Left ventricle myocardium superior (tissue), 1 donor: ENCODE results near the gene GAST. TPM values are rescaled to one million over a fixed set of nuclear protein-coding genes. Genes with fewer than 3 reads are reported as not detected.
"Not testable (repeated sequence)": the region's sequence is repeated elsewhere in the genome, so short reads cannot be mapped to it uniquely, and the experiment has no call there.

Experiments used
- ATAC-seq: fragments of 200-7000 bp; cut with Tn5 transposase; one replicate; pipeline ENCODE4 v1.9.1; 2020; ENCODE audit warnings: mild to moderate bottlenecking, moderate library complexity
- DNase-seq: peaks from one replicate; pipeline ENCODE4 v3.0.0-alpha.2; 2020
- intact Hi-C: fragments of 100-400 bp; cut with micrococcal nuclease; formaldehyde crosslinking; loops from one replicate; pipeline ENCODE4 v1.11.0; 2022
- long read RNA-seq: library from polyadenylated mRNA; unstranded; transcript quantifications from one replicate; pipeline ENCODE4 v2.0.0, GENCODE V29; 2021
- total RNA-seq: library from RNA; stranded (reverse); fragmentation: NEBNext Ultra II Directional; extraction: Animal tissue kit (Norgen Biotek cat#: 25700); gene quantifications from one replicate; pipeline ENCODE4 v1.2.1, GENCODE V29; 2021
- donor health status: DM: no; HTN: yes; CAD: no; lungs with severe emphysema.

GAST gene, protein sequence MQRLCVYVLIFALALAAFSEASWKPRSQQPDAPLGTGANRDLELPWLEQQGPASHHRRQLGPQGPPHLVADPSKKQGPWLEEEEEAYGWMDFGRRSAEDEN
- not detected for total RNA-seq
- long read RNA-seq = 0 reads

DNA sequence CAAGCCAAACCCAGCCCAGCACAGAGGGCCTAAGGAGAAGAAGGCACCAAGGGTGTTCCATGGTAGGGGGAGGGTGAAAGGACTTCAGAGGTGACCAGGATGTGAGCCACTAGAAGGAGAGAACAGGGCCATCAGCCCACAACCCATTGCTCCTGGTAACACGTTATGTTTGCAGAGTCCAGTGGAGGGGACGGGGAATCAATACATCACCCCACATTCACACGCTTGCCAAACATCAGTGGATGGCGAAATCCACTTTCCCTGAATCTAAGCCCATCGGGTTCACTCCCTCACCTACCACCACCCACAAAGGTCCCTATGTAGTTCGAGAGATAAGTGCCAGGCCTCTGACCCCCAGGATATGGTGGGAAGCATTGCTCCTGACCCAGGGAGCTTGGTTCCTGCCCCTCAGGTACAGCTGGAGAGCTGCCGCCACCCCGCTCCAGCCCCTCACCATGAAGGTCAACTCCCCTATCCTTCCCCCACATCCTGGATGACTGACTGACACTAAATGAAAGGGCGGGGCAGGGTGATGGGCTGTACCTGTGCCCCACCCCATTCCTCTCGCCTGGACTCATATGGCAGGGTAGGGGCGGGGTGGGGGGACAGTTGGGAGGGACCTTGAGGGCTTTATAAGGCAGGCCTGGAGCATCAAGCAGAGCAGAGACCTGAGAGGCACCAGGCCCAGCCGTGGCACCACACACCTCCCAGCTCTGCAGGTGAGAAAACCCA lies at the start of gene GAST:
TSS of gene GAST (plus strand) at position 663 of the 732 bp plus-strand sequence. CDS start 3,106 bp downstream, outside the sequence.
- no peak for DNase-seq
- intact Hi-C loops = no loop called here
- ATAC-seq = no peak

DNA sequence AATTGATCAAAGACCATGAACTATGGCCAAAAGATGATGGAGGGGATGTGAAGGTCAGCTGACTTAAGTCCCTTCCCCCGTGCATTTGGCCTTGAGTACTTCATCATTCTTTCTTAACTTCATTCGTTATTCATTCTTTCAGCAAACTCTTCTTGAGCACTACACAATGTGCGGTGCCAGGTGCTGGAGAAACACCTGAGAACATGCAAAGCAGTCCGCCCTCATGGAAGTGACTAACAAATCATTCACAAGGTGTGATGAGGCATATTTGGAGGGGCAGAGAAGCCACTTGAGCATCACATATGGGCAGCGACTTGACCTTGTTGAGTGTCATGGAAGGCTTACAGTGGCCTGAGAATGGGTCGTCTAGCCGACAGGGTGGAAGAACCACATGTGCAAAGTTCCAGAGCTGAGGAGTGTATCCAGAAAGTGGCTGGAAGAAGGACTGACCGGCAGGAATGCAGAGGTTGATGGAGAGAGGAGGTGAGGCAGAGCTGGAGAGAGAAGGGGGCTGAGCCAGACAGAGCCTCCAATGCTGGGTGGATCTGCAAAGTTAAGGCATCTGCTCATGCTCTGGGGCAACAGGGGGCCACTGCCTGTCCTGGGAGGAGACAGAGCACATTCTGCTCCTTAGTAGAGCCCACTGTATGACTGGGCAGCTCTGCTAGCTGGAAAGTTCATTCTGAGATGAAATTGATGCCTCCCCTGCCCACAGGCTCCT lies 48.5 kb upstream of the GAST start:
- DNase-seq = no peak
- ATAC-seq = no peak
- intact Hi-C loops = no loop called here

DNA sequence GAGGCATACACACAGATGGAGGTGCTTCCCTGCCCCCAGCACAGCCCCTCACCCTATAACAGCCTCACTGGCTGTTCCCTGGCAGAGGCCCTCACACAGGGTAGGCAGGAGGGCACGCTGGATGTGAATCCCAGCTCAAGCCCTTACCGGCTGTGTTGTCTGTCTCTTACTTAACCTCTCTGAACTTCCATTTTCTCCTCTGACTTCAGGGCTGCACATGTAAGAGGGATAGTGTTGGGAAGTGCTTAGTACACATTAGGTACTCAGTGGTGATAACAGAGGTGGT lies 48.0 kb upstream of the GAST start:
- intact Hi-C loops = no loop called here
- DNase-seq = no peak

DNA sequence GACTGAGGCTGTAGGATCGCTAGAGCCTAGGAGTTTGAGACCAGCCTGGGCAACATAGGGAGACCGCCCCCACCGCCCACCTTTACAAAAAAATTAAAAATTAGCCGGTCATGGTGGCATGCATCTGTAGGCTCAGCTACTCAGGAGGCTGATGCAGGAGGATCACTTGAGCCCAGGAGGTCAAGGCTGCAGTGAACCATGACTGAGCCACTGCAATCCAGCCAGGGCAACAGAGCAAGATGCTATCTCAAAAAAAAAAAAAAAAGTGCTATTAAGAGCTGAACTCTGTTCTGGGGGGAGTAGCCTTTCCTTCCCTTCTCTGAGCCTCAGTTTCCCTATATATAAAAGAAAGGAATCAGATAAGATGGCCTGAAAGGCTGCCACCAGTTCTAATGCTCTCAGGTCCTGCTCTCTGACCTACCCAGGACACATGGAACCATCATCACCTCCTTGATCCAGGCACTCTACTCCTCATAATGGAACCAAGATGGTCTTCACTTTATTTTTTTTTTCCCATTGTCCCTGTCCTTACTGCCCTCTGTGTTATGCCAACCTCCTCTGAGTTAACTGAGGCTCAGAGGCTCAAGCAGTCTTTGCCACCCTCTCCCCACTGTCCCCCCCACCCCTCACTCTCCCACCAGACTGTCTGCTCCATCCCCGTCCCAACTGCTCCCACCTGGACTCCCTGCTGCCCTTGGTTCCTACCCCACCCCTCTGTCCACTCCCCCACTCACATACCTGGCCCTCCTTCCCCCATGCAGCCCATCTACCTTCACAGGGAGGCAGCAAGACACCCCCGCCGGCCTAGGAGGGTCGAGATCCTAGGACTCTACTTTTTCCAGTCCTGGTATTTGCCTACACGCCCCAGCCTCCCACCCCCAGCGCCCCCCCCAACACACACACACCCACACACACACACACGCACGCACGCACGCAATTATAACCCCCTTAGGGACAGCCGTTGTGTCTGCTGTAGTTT lies 47.3 kb upstream of the GAST start:
- no peak for ATAC-seq
- no peak for DNase-seq
- intact Hi-C loops = no loop called here

More for the DNA sequence above, 48.0 kb upstream of the GAST start:
- no peak for ATAC-seq

DNA sequence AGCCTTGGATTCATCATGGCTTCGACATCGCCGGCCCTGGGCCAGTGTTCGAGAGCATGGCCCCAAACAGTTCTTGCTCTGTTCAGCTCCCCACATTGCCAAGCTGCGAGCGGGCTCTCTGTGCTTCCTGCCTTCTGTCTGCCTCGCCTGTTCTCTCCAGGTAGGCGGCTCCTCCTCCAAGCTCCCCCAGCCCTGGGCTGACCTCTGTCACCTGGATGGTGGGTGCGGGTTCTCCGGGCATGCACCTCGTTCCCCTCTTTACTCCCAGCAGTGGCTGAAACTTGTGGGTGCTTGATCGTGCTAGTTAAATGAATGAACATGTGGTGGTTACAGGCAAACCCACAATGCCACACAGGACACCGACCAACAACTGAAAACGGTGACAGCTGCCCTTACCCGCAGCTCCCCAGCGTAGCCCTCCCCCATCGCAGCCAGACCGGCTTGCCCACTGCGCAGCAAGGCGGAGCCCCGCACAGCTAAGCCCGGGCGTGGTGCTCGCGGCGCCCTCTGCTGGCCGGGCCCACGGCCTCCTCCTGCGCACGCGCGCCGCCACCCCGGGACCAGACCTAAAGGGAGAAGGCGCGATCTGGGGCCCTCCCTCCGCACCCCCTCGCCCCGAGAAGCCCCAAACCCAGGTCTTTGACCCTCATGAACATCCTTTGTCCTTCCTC lies 46.4 kb upstream of the GAST start:
- DNase-seq (peak; percentile 94), ATAC-seq (peak; percentile 96)
- intact Hi-C loops = no loop called here

DNA sequence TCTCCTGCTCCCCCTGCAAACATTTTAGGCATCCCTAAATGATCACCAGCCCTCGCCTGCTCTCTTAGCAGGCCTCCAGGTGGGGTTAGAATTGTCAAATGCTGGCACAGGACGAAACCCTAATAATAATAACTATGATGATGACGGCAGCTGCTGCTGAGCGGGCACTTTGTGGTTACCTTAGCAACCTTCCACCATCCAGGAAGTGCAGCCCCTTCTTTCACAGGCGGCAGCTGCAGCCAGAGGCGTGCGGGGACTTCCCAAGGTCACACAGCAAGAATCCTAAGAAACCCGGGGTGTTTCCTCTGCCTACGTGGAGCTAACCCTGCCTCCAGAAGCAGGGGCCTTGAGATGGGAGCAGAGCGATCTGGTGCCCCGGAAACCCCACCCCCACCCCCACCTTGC lies 45.9 kb upstream of the GAST start:
- intact Hi-C loops = no loop called here
- no peak for DNase-seq

DNA sequence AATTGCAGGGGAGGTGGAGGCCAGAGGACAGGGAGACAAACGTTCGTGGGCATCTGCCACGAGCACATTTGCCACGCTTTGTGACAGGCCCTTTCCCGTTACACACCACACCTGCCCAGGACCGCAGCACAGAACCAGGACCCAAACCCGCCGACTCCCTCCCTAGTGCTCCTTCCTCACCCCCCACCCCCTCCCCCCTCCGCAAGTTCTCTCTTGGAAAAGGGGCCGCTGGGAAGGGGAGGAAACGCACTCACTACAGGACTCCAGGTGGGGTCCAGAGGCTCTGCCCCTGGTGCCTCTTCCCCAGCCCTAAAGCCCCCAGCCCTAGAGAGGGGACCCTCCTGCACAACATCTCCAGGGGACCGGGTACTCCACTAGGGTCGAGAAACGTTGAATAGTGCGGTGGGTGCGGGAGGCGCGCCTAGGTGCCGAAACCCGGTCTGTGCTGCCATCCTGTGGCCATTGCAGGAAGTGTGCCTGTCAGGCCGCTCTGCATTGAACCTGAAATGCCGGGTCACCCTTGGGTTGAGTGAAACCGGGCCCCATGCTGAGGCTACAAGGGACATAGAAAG lies 45.3 kb upstream of the GAST start:
- ATAC-seq = peak; percentile 84
- DNase-seq = peak; percentile 91
- intact Hi-C loops = no loop called here

More for the DNA sequence above, 45.9 kb upstream of the GAST start:
- peak; percentile 15 for ATAC-seq

DNA sequence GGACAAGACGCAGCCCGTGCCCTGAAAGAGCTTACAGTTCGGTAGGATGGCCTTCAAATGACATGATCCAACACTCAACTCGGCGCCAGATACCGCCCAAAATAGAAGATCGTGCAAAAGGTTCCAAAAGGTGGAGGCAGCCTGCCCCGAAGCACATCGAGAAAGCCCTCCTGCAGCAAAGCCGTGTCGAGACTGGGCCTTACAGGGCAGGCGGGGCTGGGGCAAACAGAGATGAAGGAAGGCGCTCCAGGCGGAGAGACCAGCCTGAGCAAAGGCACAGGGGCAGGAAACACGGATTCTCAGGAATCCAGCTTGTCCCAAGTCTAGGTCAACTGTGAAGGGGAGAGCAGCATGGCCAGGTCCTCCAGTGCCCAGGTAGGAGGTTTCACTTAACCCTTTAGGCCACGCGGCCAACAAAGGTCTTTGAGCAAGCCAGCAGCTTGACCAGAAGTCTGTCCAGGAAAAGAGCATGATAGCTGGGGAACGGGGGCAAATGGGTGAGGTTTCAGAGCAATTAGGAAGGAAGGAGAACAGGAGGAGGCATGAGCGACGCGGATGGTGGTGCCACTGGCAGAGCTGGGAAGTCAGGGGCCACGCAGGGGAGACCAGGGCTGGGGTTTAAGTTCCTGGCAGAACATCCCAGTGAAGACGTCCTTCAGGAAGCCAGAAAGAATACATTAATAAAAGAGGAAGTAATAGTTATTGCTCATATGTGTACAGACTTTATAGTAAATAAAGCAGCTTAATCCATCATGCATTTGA lies 44.7 kb upstream of the GAST start:
- DNase-seq = no peak
- intact Hi-C loops = no loop called here

DNA sequence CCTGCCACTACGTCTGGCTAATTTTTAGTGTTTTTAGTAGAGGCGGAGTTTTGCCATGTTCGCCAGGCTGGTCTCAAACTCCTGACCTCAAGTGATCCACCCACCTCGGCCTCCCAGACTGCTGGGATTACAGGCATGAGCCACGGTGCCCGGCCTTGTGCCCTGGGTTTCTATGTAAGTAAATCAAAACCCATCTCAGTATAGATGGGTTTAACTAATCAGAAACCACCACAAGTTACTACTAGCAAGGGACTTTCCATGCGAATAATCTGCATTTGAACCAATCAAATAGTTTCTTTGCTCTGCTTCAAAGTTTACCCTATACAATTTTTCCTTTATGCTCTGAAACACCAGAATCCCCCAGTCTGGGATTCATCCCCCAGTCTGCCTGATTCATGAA lies 40.0 kb upstream of the GAST start:
- ATAC-seq (no peak), DNase-seq (no peak)
- intact Hi-C loops = no loop called here

More for the DNA sequence above, 44.7 kb upstream of the GAST start:
- ATAC-seq = no peak

DNA sequence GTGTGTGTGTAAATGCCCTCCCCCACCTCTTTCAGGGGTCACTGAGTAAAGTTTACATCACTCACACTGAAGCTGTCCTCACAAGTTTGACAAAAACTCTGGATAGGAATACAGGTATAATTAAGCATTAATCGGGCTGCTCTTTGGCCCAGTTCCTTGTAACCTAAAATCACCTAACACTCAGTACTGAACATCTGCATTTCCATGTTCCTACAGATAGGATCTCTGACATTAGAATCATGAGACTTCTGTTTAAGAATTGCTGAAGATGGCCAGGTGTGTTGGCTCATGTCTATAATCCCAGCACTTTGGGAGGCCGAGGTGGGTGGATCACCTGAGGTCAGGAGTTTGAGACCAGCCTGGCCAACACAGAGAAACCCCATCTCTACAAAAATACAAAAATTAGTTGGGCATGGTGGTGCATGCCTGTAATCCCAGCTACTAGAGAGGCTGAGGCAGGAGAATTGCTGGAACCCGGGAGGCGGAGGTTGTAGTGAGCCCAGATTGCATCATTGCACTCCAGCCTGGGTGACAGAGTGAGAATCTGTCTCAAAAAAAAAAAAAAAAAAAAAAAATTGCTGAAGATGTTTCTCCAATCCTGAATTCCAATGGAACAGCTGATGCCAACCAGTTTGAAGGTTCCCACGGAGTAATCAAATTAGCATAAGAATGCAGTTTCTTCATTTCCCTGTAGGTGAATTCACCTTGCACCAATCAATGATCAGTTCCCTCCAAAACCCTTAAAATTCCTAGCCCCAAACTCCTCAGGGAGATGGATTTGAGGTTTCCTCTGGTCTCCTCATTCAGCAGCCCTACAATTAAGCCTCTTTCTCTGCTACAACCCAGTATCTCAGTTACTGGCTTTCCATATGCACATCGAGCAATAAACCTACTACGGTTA lies 36.7 kb upstream of the GAST start:
- not testable (repeated sequence) for DNase-seq, ATAC-seq

DNA sequence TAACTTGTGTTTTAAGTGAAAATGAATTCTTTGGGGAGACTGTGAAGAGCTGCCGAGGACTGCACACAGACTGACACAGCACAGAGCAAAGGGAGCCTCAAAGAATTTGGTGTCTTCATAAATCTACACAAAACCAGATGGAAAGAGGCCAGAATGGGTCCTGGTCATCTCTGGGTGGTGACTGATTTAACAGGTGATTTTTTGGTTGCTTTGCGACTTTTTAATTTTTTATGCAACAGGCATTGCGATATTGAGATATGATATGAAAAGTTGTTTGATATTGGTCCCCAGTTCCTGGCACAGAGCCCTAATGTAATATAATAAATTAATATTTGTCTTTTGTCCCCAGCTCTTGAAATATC lies 36.1 kb upstream of the GAST start:
- ATAC-seq (no peak), DNase-seq (no peak)
- intact Hi-C loops = no loop called here

More for the DNA sequence above, 36.7 kb upstream of the GAST start:
- intact Hi-C loops = not testable (repeated sequence)

DNA sequence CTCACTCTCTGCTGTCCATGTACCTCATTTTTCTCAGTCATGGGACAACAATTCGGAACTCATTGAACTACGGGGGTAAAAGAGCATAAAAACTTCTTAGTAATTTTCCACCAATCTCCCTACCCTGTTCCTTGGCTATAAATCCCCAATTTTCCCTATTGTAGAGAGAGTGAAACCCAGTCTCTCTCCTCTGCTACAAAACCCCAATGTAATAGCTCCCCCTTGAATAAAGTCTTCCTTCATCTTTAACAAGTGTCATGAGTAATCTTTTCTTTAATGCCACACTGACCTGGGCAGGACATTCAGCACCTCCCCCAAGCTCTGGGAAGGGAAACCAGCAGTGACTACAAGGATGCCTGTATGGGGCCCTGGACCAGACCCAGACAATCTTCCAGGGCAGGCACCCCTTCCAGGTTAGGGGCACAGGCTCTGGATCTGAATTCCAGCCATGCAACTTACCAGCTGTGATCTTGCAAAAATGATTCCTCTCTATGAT lies 33.7 kb upstream of the GAST start:
- intact Hi-C loops = no loop called here
- ATAC-seq (peak; percentile 14), DNase-seq (no peak)

DNA sequence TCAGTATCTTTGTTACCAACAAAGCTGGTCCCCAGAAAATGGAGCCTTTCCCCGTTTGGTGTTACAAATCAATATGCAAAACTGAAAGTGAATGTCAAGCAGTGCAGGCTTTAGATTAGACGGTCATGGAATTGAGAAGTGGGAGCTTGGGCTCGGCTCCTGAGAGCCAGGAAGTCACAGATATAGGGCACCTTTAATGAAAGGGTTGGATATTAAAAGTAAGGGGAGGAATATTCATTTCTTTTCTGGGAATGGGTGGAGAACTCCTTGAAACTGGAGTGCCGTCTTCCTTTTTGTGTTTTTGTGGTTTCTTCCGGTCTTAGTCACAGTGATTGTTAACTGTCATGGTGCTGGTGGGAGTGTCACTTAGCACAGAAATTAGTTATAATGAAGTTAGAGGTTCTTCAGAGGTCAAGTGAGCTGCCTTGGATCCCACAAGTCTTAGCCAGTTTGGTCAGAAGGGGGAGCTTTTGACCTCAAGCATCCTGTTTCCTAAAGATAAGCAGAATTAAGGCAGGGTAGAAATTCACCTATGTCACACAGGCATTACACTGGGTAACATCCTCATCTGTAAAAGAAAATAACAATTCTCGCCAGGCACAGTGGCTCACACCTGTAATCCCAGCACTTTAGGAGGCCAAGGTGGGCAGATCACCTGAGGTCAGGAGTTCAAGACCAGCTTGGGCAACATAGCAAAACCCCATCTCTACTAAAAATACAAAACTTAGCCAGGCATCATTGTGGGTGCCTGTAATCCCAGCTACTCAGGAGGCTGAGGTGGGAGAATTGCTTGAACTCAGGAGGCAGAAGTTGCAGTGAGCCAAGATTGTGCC lies 33.0 kb upstream of the GAST start:
- DNase-seq = no peak
- intact Hi-C loops = no loop called here
- ATAC-seq = peak; percentile 64

DNA sequence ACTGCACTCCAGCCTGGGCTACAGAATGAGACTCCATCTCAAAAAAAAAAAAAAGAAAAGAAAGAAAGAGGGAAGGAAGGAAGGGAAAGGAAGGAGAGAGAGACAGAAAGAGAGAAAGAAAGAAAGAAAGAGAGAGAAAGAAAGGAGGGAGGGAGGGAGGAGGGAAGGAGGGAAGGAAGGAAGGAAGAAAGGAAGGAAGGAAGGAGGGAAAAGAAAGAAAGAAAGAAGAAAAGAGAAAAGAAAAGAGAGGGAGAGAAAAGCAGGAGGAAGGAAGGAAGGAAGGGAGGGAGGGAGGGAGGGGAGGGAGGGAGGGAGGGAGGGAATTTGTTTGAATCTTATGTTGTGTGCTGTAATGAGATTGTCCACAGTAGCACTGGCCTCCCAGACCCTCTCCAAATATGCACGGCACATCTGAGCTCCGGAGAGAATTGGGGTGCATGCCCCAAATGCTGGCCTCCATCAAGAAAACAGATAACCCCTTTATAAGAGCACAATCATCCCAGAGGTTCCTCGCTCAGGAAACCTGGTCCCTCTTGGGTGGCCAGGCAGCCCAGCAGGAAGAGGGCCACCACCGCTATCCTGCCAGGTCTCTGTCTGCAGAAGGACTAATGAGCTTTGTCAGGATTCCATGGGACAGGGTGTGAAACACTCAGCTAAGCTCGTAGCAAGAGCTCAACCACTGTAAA lies 32.2 kb upstream of the GAST start:
- DNase-seq = no peak
- ATAC-seq = no peak
- intact Hi-C loops = no loop called here

DNA sequence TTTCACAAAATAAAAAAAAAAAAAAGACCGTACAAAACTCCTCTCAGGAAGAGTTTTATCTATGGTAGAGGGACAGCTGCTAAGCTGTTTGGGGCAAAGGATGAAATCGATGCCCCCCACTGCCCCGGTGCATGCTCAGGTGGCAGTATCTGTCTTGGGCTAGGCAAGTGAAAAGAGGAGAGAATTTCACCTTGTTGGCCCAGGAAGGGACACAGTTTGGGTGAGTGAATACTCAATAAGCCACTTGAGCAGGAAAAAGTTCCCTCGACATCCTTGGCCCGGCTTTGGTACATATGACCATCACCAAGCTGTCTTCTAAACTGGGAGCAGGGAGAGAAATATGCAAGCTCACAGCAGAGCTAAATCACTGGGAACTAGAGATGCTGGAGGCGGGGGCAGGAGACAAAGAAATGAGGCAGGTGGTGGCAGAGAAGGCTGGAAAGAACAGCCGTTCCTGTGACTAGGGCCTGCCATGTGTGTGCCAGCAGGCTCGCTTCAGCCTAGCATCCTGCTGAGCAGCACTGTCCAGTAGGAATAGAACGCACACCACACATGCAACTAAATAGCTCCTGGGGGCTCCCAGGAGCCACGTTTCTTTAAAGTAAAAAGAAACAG lies 31.6 kb upstream of the GAST start:
- DNase-seq (no peak), ATAC-seq (no peak)
- intact Hi-C loops = no loop called here
